HCT116 (cell line): ENCODE data around the gene FOXM1. TPM values are rescaled to one million over a fixed set of nuclear protein-coding genes. Genes with fewer than 3 reads are reported as not detected.

Experiments
- ATAC-seq: fragments of 200-7000 bp; cut with Tn5 transposase; 2 replicates; pipeline ENCODE4 v1.9.1; 2020; ENCODE audit warnings: mild to moderate bottlenecking, moderate library complexity
- BruUV-seq: library from RNA; stranded (reverse); fragments of 400-500 nt; replicated peaks from 2 replicates; lab custom pipeline; 2021; lab: Mats Ljungman, UMichigan
- CTCF ChIA-PET: fragments of 300-600 bp; sonication (Branson Sonifier 250); formaldehyde crosslinking; loops from one replicate; lab custom pipeline; 2021; ENCODE audit warnings: antibody characterized with exemption; lab: Charles Lee
- POLR2A ChIA-PET: fragments of 300-600, 350-600 bp; sonication (Branson Sonifier 250); formaldehyde crosslinking; loops from one replicate; lab custom pipeline; 2021; ENCODE audit warnings: antibody characterized with exemption; lab: Charles Lee
- RAD21 ChIA-PET, 2 experiments: fragments of 300-600 bp; sonication (Branson Sonifier 250); formaldehyde crosslinking; loops; one replicate each; lab custom pipeline; 2023; ENCODE audit warnings: low total read pairs in 2 of 2; ENCODE audit not compliant: uncharacterized antibody in 2 of 2, unreplicated experiment in 2 of 2, low non-redundant PET in 1 of 2; lab: Charles Lee
- DNase-seq: peaks from one replicate; pipeline ENCODE4 v3.0.0-alpha.2; 2010; ENCODE audit warnings: low read depth, low spot score
- H2AFZ ChIP-seq: fragments of 200-600 bp; shearing (Covaris generic), sonication (generic); 2 replicates; pipeline ENCODE4 v1.6.1; 2017; ENCODE audit warnings: low read depth, mixed run types, mixed read lengths, antibody characterized with exemption, low read length; ENCODE audit not compliant: poor library complexity, severe bottlenecking
- H3K27ac ChIP-seq: 2 replicates; pipeline ENCODE4 v1.5.1; 2012; ENCODE audit warnings: low read depth, low read length
- H3K27me3 ChIP-seq: fragments of 200-600 bp; sonication (generic); 2 replicates; pipeline ENCODE4 v1.6.1; 2016; ENCODE audit warnings: mixed run types, low read length, mixed read lengths; ENCODE audit not compliant: insufficient read depth
- H3K36me3 ChIP-seq, 2 experiments: fragments of 200-500 bp in 1 of 2; fragments of 200-600 bp in 1 of 2; sonication (Bioruptor generic) in 1 of 2; sonication (generic) in 1 of 2; 2 replicates each; pipeline versions ENCODE4 v1.5.1 to v1.6.1; 2014 to 2016; ENCODE audit warnings: low read length in 2 of 2, inconsistent platforms in 1 of 2, mixed read lengths in 1 of 2, mixed run types in 1 of 2; ENCODE audit not compliant: insufficient read depth in 2 of 2, control insufficient read depth in 1 of 2
- H3K4me1 ChIP-seq, 2 experiments: fragments of 200-600 bp in 1 of 2; sonication (generic) in 1 of 2; 2 replicates each; pipeline versions ENCODE4 v1.5.1 to v1.6.1; 2012 to 2017; ENCODE audit warnings: low read length in 2 of 2, inconsistent platforms in 1 of 2, mild to moderate bottlenecking in 1 of 2, mixed read lengths in 1 of 2, mixed run types in 1 of 2, moderate library complexity in 1 of 2; ENCODE audit not compliant: insufficient read depth in 2 of 2, control insufficient read depth in 1 of 2
- H3K4me2 ChIP-seq: fragments of 200-600 bp; sonication (generic); 2 replicates; pipeline ENCODE4 v1.6.1; 2017; ENCODE audit warnings: mixed run types, low read length, mixed read lengths
- H3K4me3 ChIP-seq, 2 experiments: fragments of 200-600 bp in 1 of 2; sonication (generic) in 1 of 2; replicated peaks in 1 of 2; 2 replicates each; pipeline ENCODE4 v1.5.1; 2011 to 2016; ENCODE audit warnings: low read length in 2 of 2, control low read depth in 1 of 2, low read depth in 1 of 2, mild to moderate bottlenecking in 1 of 2, mixed read lengths in 1 of 2, mixed run types in 1 of 2
- H3K79me2 ChIP-seq: fragments of 200-600 bp; sonication (generic); 2 replicates; pipeline ENCODE4 v1.6.1; 2017; ENCODE audit warnings: mild to moderate bottlenecking, mixed run types, low read length, moderate library complexity, mixed read lengths; ENCODE audit not compliant: insufficient read depth
- H3K9ac ChIP-seq: fragments of 200-600 bp; sonication (generic); 2 replicates; pipeline ENCODE4 v1.6.1; 2016; ENCODE audit warnings: low read length, mixed read lengths
- H3K9me2 ChIP-seq: fragments of 200-600 bp; sonication (generic), shearing (Covaris generic); 2 replicates; pipeline ENCODE4 v1.6.1; 2017; ENCODE audit warnings: mixed run types, mild to moderate bottlenecking, moderate library complexity; ENCODE audit not compliant: insufficient read depth
- H3K9me3 ChIP-seq, 2 experiments: fragments of 200-500 bp in 1 of 2; fragments of 200-600 bp in 1 of 2; sonication (Bioruptor generic) in 1 of 2; sonication (generic) in 1 of 2; 2 replicates each; pipeline ENCODE4 v1.6.1; 2014 to 2017; ENCODE audit warnings: low read length in 2 of 2, mixed read lengths in 2 of 2, inconsistent platforms in 1 of 2, low read depth in 1 of 2, mild to moderate bottlenecking in 1 of 2, mixed run types in 1 of 2, moderate library complexity in 1 of 2; ENCODE audit not compliant: control insufficient read depth in 1 of 2, insufficient read depth in 1 of 2
- H4K20me1 ChIP-seq: fragments of 200-600 bp; sonication (generic), shearing (Covaris generic); 2 replicates; pipeline ENCODE4 v1.6.1; 2017; ENCODE audit warnings: mixed run types, mild to moderate bottlenecking, moderate library complexity; ENCODE audit not compliant: insufficient read depth
- CBX3 ChIP-seq: IDR thresholded peaks from 2 replicates; pipeline ENCODE4 v1.6.1; 2012; ENCODE audit warnings: low read depth
- EZH2phosphoT487 ChIP-seq: fragments of 200-600 bp; IDR thresholded peaks from 2 replicates; pipeline ENCODE4 v1.6.1; 2018; ENCODE audit warnings: antibody characterized with exemption, borderline replicate concordance
- MAX ChIP-seq: IDR thresholded peaks from 2 replicates; pipeline ENCODE4 v1.6.1; 2012
- REST ChIP-seq: IDR thresholded peaks from 2 replicates; pipeline ENCODE4 v1.6.1; 2012; ENCODE audit warnings: low read depth
- SP1 ChIP-seq: IDR thresholded peaks from 2 replicates; pipeline ENCODE4 v1.6.1; 2012; ENCODE audit warnings: low read depth
- ZNF274 ChIP-seq: fragments of 200-500 bp; sonication (Bioruptor generic); IDR thresholded peaks from 2 replicates; pipeline ENCODE4 v1.6.1; 2014; ENCODE audit warnings: mild to moderate bottlenecking, low read depth, low read length, inconsistent platforms
- intact Hi-C: fragments of 100-400 bp; cut with micrococcal nuclease; formaldehyde crosslinking; loops from 2 replicates; pipeline ENCODE4 v1.10.0; 2022
- total RNA-seq: library from RNA; stranded (reverse); gene quantifications from one replicate; pipeline ENCODE4 v1.2.1, GENCODE V29; 2021; ENCODE audit not compliant: unreplicated experiment

The FOXM1 gene
- total RNA-seq, 1 experiment from 2014 or later: 85.1 TPM

- no peak overlapping the region for H3K4me2 ChIP-seq
- no TSS peak for BruUV-seq
- H3K9ac ChIP-seq: no peak overlapping the region
- no peak overlapping the region for H2AFZ ChIP-seq
- intact Hi-C loops: no loop called here
- no peaks in the 10 kb centered on the region for H3K9me3 ChIP-seq
- no peaks in the 10 kb centered on the region for H3K27me3 ChIP-seq
- no peak overlapping the region for H3K27ac ChIP-seq
- H4K20me1 ChIP-seq: no peaks in the 10 kb centered on the region
- no peaks in the 10 kb centered on the region for H3K79me2 ChIP-seq
- no peaks in the 10 kb centered on the region for H3K9me2 ChIP-seq
- H3K4me1 ChIP-seq: no peaks in the 10 kb centered on the region
- H3K4me3 ChIP-seq: no peak overlapping the region
- no peak for TF ChIP-seq REST
- no peak for TF ChIP-seq ZNF274
- TF ChIP-seq CBX3: no peak
- no peak for TF ChIP-seq SP1
- no peak for TF ChIP-seq EZH2phosphoT487
- no peak for TF ChIP-seq MAX
- ChIA-PET RAD21 (no interaction called here), POLR2A (no interaction called here), CTCF (no interaction called here)
- DNase-seq (no peak), ATAC-seq (no peak)
- peaks cover 10 to 15% of the 10 kb centered on the region in 2 experiments for H3K36me3 ChIP-seq
These were observed 47.7 kb downstream of the FOXM1 start for GRCh38 chr12:2829275-2829674.
